Heart left ventricle (tissue), 16 donors: ENCODE results near the gene TMEM270. TPM values are rescaled to one million over a fixed set of nuclear protein-coding genes. Genes with fewer than 3 reads are reported as not detected.

ENCODE experiments used
- ATAC-seq, 4 donors: fragments of 200-7000 bp; cut with Tn5 transposase; one replicate each; pipeline ENCODE4 v1.9.1; 2020 to 2022; ENCODE audit warnings: moderate library complexity in 4 of 4, mild to moderate bottlenecking in 3 of 4, moderate number of reproducible peaks in 1 of 4
- DNase-seq, 5 donors: peaks; one replicate each; pipeline ENCODE4 v3.0.0-alpha.2; 2020
- H3K27ac ChIP-seq, 12 donors: fragments of 200-600 bp; sonication (generic) in 4 of 12; one replicate each; pipeline versions ENCODE4 v1.5.0 to v1.8.0; 2016 to 2022; ENCODE audit warnings: mild to moderate bottlenecking in 2 of 12
- H3K27me3 ChIP-seq, 9 donors: fragments of 200-600 bp; sonication (generic) in 2 of 9; one replicate each; pipeline versions ENCODE4 v1.5.1 to v1.8.0; 2016 to 2022; ENCODE audit warnings: mild to moderate bottlenecking in 3 of 9
- H3K36me3 ChIP-seq, 9 donors: fragments of 200-600 bp; sonication (generic) in 2 of 9; one replicate each; pipeline versions ENCODE4 v1.5.0 to v1.8.0; 2018 to 2022; ENCODE audit warnings: mild to moderate bottlenecking in 2 of 9
- H3K4me1 ChIP-seq, 12 donors: fragments of 200-600 bp; sonication (generic) in 4 of 12; one replicate each; pipeline versions ENCODE4 v1.5.0 to v1.8.0; 2016 to 2022; ENCODE audit warnings: mild to moderate bottlenecking in 3 of 12
- H3K4me3 ChIP-seq, 12 donors: fragments of 200-600 bp; sonication (generic) in 4 of 12; one replicate each; pipeline versions ENCODE4 v1.5.0 to v1.8.0; 2017 to 2022; ENCODE audit warnings: mild to moderate bottlenecking in 9 of 12, moderate library complexity in 4 of 12
- H3K9me3 ChIP-seq, 12 donors: fragments of 200-600 bp; sonication (generic) in 4 of 12; one replicate each; pipeline versions ENCODE4 v1.5.0 to v1.8.0; 2016 to 2022; ENCODE audit warnings: mild to moderate bottlenecking in 1 of 12
- POLR2A ChIP-seq, 2 donors: fragments of 450-650 bp; IDR thresholded peaks; one replicate each; pipeline ENCODE4 v1.6.1; 2017; ENCODE audit warnings: antibody characterized with exemption in 2 of 2, mild to moderate bottlenecking in 2 of 2, moderate library complexity in 2 of 2
- WGBS, 4 donors: extraction: QIAGEN DNeasy Blood & Tissue Kit in 2 of 4; methylation state at CpG; one replicate each; pipeline versions ENCODE4 v1.1.5 to v1.1.7; 2013 to 2018; 5-methylcytosine and 5-hydroxymethylcytosine counted together
- intact Hi-C, 10 donors: fragments of 100-400 bp; cut with DNase I; formaldehyde crosslinking; loops; one replicate each; pipeline versions ENCODE4 v1.11.1 to v1.14.2; 2022
- polyA plus RNA-seq, 2 donors: library from polyadenylated mRNA; stranded (reverse); fragments of 200-250 nt; gene quantifications; one replicate each; pipeline ENCODE4 v1.2.3, GENCODE V29; 2013
- total RNA-seq, 9 donors: library from RNA; depleted of rRNA in 2 of 9; stranded (reverse); fragments of >200 nt in 2 of 9; fragmentation: NEBNext Ultra II Directional in 3 of 9; extraction: Animal tissue kit (Norgen Biotek cat#: 25700) in 3 of 9; gene quantifications; one replicate each; pipeline versions ENCODE4 v1.1.0 to v1.2.4, GENCODE V29; 2016 to 2023
- TF ChIP-seq, protein P1 (sequence below), 12 donors: fragments of 200-600 bp; sonication (generic) in 4 of 12; IDR thresholded peaks; one replicate each; pipeline versions ENCODE4 v1.5.0 to v1.8.0; 2018 to 2022; ENCODE audit warnings: antibody characterized with exemption in 12 of 12, mild to moderate bottlenecking in 5 of 12
- donor health status: ischemic (EF 13 %, LVEDD 7.1; RV severe dilation, severe dysfunction).
- donor health status: healthy with polysubstance abuse.
- donor health status: DM: no; HTN: yes; CAD: no.
- donor health status: DM: no; HTN: no; CAD: no.
- donor health status: ischemic (EF 25% LVEDD 6.9; RV normal size, moderate dysfunction).
- donor health status: ischemic (EF 25% LVEDD 5.7; RV mildly dilated, moderate dysfunction).
- donor health status: healthy.
- donor health status: DM: yes; HTN: yes; CAD: no.
- donor health status: ischemic (EF 35%, LVEDD 5.7; RV mildly dilated, moderate dysfunction).
- donor health status: nonischemic (EF 11% LVEDD 7.7; RV severe dilation, severe dysfunction).
- donor health status: DM: yes; HTN: yes; CAD: no.
- donor health status: PGD.
- donor health status: ischemic (EF 29% LVEDD 5.4; RV normal size, mild dysfunction).
- donor health status: nonischemic (EF 23%, LVEDD 6.1; RV moderate dilation, normal function).

TMEM270 gene
- total and polyA plus RNA-seq, 11 donors, result not detected

DNA sequence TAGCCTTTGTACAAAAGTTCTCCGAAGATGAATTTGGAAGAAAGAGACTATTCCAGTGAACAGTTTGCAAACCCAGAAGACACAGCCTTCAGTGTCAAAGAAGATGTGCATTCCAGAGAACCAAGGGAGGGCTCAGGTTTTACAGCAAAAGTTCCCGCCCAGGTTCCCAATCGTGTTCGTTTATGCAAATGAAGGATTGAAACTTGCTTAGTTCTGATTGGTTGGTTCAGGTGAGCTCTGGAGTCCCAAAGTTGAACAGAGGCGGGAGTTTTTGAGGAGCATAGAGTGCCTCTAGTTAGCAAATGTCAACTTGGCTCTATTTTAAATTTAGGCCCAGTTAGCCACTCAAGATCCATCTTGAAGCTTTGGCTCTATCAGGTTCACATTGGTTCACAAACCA is 51.3 kb downstream of the TMEM270 start:
- WGBS, 4 donors, result 86 to 89% (median 87%) methylated on average over 5 of the region's 5 CpGs
- Histone ChIP-seq H3K4me1 (peaks cover 0 to 7% (median 1%) of the 10 kb centered on the region in 12 donors), H3K36me3 (no peaks in the 10 kb centered on the region), H3K27ac (no peak overlapping the region), H3K27me3 (peaks cover 0 to 6% (median 0%) of the 10 kb centered on the region in 9 donors), H3K4me3 (no peak overlapping the region), H3K9me3 (no peaks in the 10 kb centered on the region)
- no peak for DNase-seq
- no peak for ATAC-seq
- intact Hi-C loops, result no loop called here
- TF ChIP-seq, protein P1, sequence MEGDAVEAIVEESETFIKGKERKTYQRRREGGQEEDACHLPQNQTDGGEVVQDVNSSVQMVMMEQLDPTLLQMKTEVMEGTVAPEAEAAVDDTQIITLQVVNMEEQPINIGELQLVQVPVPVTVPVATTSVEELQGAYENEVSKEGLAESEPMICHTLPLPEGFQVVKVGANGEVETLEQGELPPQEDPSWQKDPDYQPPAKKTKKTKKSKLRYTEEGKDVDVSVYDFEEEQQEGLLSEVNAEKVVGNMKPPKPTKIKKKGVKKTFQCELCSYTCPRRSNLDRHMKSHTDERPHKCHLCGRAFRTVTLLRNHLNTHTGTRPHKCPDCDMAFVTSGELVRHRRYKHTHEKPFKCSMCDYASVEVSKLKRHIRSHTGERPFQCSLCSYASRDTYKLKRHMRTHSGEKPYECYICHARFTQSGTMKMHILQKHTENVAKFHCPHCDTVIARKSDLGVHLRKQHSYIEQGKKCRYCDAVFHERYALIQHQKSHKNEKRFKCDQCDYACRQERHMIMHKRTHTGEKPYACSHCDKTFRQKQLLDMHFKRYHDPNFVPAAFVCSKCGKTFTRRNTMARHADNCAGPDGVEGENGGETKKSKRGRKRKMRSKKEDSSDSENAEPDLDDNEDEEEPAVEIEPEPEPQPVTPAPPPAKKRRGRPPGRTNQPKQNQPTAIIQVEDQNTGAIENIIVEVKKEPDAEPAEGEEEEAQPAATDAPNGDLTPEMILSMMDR (IDR thresholded peaks at IDR 0.05), result no peak
- no peak for TF ChIP-seq POLR2A (IDR thresholded peaks at IDR 0.05)

Other genes starting within 250 kb of the TMEM270 start
- gene MLXIPL, start 236.6 kb upstream of the TMEM270 start, total RNA-seq, result 10 to 100 TPM in 1 of 9 donors, 1 to 10 TPM in 6, under 1 TPM in 2; 0.42 to 10.1 (median 1.8) TPM
- 1 to 10 TPM; 2.0 to 5.4 TPM for gene MLXIPL, start 236.6 kb upstream of the TMEM270 start, polyA plus RNA-seq
- gene VPS37D, start 193.3 kb upstream of the TMEM270 start, total RNA-seq, result 1 to 10 TPM; 1.9 to 2.9 (median 2.7) TPM
- 1 to 10 TPM; 1.1 to 2.2 TPM for gene VPS37D, start 193.3 kb upstream of the TMEM270 start, polyA plus RNA-seq
- 10 to 100 TPM in 6 of 9 donors, 1 to 10 TPM in 3; 6.8 to 21.1 (median 15.6) TPM for gene DNAJC30, start 177.7 kb upstream of the TMEM270 start, total RNA-seq
- gene DNAJC30, start 177.7 kb upstream of the TMEM270 start, polyA plus RNA-seq, result 10 to 100 TPM in 1 of 2 donors, 1 to 10 TPM in 1; 7.2 to 14.0 TPM
- 10 to 100 TPM; 57.4 to 94.1 (median 68.6) TPM for gene BUD23, start 177.6 kb upstream of the TMEM270 start, total RNA-seq
- 100 to 1,000 TPM; 106 to 150 TPM for gene BUD23, start 177.6 kb upstream of the TMEM270 start, polyA plus RNA-seq
- gene STX1A, start 141.5 kb upstream of the TMEM270 start, total RNA-seq, result 1 to 10 TPM; 1.1 to 3.6 (median 1.6) TPM
- 1 to 10 TPM; 1.8 to 2.4 TPM for gene STX1A, start 141.5 kb upstream of the TMEM270 start, polyA plus RNA-seq
- gene ABHD11, start 122.4 kb upstream of the TMEM270 start, total RNA-seq, result 10 to 100 TPM; 17.9 to 36.9 (median 25.0) TPM
- gene ABHD11, start 122.4 kb upstream of the TMEM270 start, polyA plus RNA-seq, result 10 to 100 TPM; 21.0 to 27.7 TPM
- not detected for gene CLDN3, start 90.9 kb upstream of the TMEM270 start, total RNA-seq
- under 1 TPM in 1 of 2 donors, not detected in 1; 0.10 TPM for gene CLDN3, start 90.9 kb upstream of the TMEM270 start, polyA plus RNA-seq
- gene CLDN4, start 30.2 kb upstream of the TMEM270 start, total RNA-seq, result under 1 TPM in 1 of 9 donors, not detected in 8; 0.11 TPM
- under 1 TPM in 1 of 2 donors, not detected in 1; 0.12 TPM for gene CLDN4, start 30.2 kb upstream of the TMEM270 start, polyA plus RNA-seq
- 1 to 10 TPM in 3 of 9 donors, under 1 TPM in 3, not detected in 3; 0.30 to 2.7 (median 0.94) TPM for gene METTL27, start 18.6 kb upstream of the TMEM270 start, total RNA-seq
- gene METTL27, start 18.6 kb upstream of the TMEM270 start, polyA plus RNA-seq, result under 1 TPM in 1 of 2 donors, not detected in 1; 0.12 TPM
- 10 to 100 TPM; 17.4 to 81.1 (median 42.8) TPM for gene ELN, start 167.0 kb downstream of the TMEM270 start, total RNA-seq
- 10 to 100 TPM; 37.9 to 68.1 TPM for gene ELN, start 167.0 kb downstream of the TMEM270 start, polyA plus RNA-seq
- 10 to 100 TPM in 7 of 9 donors, 1 to 10 TPM in 2; 9.3 to 23.2 (median 11.6) TPM for gene LIMK1, start 222.6 kb downstream of the TMEM270 start, total RNA-seq
- gene LIMK1, start 222.6 kb downstream of the TMEM270 start, polyA plus RNA-seq, result 1 to 10 TPM; 6.3 to 9.3 TPM